ENCODE results near the gene INPPL1.

INPPL1 gene

DNA sequence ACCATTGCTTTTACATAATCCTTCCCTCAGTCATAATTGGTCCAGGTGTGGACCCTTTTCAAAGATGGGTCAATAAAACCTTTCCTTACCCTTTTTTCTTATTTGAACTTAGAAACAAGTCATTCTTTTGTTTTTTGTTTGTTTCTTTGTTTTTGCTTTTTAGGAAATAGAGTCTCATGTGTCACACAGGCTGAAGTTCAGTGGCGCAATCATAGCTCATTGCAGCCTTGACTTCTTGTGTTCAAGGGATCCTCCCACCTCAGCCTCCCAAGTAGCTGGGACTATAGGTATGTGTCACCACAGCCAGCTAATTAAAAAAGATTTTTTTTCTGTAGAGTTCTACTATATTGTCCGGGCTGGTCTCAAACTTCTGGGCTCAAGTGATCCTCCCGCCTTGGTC lies 28.8 kb downstream of the INPPL1 start (continued):
- TF ChIP-seq TSHZ2 (CRISPR knock-in tag; IDR thresholded peaks at IDR 0.05): no peak
- TF ChIP-seq RARB (CRISPR knock-in tag; IDR thresholded peaks at IDR 0.05): no peak
- TF ChIP-seq TOX (CRISPR knock-in tag; IDR thresholded peaks at IDR 0.05; ENCODE audit: borderline replicate concordance): no peak
- no peak for TF ChIP-seq ESRRG (CRISPR knock-in tag; IDR thresholded peaks at IDR 0.05)
- no peak for TF ChIP-seq GLIS3 (CRISPR knock-in tag; IDR thresholded peaks at IDR 0.05)
- no peak for TF ChIP-seq OSR1 (CRISPR knock-in tag; IDR thresholded peaks at IDR 0.05)

DNA sequence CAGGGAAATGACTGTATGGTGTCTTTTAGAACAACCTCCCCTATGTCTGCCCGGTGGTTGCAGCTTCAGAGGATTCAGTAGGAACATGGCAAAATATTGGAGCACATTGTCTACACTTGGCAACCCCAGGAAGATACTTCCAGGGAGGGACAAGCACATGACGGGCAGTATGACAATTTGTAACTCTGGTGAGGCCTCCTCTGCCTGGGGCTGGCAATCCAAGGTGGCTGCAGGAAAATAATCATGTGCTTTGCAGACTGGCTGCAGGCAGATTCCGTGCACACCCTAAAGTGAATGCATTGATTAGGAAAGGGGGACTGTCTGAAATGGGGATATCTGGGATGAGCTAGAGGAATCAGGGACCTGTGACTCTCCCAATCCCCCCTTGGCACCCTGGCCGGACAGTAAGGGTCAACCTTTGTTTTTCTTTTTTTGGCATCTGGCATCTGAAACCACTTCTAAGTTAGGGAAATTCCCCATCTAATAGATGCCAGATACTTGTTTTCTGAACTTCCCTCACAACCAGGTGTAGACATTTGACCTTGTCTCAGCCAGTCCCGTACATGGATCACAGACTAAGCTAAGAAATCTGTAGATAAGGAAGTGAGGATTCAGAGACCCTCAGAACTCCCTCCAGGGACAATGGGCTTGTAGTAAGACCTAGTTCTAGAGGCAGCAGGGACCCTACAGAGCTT lies 29.9 kb downstream of the INPPL1 start:
- TF ChIP-seq, protein P1, sequence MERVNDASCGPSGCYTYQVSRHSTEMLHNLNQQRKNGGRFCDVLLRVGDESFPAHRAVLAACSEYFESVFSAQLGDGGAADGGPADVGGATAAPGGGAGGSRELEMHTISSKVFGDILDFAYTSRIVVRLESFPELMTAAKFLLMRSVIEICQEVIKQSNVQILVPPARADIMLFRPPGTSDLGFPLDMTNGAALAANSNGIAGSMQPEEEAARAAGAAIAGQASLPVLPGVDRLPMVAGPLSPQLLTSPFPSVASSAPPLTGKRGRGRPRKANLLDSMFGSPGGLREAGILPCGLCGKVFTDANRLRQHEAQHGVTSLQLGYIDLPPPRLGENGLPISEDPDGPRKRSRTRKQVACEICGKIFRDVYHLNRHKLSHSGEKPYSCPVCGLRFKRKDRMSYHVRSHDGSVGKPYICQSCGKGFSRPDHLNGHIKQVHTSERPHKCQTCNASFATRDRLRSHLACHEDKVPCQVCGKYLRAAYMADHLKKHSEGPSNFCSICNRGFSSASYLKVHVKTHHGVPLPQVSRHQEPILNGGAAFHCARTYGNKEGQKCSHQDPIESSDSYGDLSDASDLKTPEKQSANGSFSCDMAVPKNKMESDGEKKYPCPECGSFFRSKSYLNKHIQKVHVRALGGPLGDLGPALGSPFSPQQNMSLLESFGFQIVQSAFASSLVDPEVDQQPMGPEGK (CRISPR knock-in tag; IDR thresholded peaks at IDR 0.05; ENCODE audit: borderline replicate concordance): no peak
- TF ChIP-seq ZC3H10 (CRISPR knock-in tag; IDR thresholded peaks at IDR 0.05) (no peak), BACH2 (CRISPR knock-in tag; IDR thresholded peaks at IDR 0.05; ENCODE audit: borderline replicate concordance) (no peak), ZFP30 (CRISPR knock-in tag; IDR thresholded peaks at IDR 0.05) (no peak), CSDC2 (CRISPR knock-in tag; IDR thresholded peaks at IDR 0.05) (no peak), ZFP3 (CRISPR knock-in tag; IDR thresholded peaks at IDR 0.05) (no peak), ISL1 (CRISPR knock-in tag; IDR thresholded peaks at IDR 0.05) (no peak), RARB (CRISPR knock-in tag; IDR thresholded peaks at IDR 0.05) (no peak), ARNTL (CRISPR knock-in tag; IDR thresholded peaks at IDR 0.05; ENCODE audit: borderline replicate concordance, low read depth) (no peak), ZNF70 (CRISPR knock-in tag; IDR thresholded peaks at IDR 0.05) (no peak)
- ATAC-seq: no peak

GRCh38 chr11:72257570-72257969 lies 33.0 kb downstream of the INPPL1 start:
- no peak for ATAC-seq
- TF ChIP-seq TCF4 (CRISPR knock-in tag; IDR thresholded peaks at IDR 0.05; ENCODE audit: borderline replicate concordance) (no peak), CSDC2 (CRISPR knock-in tag; IDR thresholded peaks at IDR 0.05) (no peak), ISL1 (CRISPR knock-in tag; IDR thresholded peaks at IDR 0.05) (no peak), RARB (CRISPR knock-in tag; IDR thresholded peaks at IDR 0.05) (no peak), CREB5 (CRISPR knock-in tag; IDR thresholded peaks at IDR 0.05; ENCODE audit: low read depth) (no peak), ZFP30 (CRISPR knock-in tag; IDR thresholded peaks at IDR 0.05) (no peak), TOX (CRISPR knock-in tag; IDR thresholded peaks at IDR 0.05; ENCODE audit: borderline replicate concordance) (no peak), OSR1 (CRISPR knock-in tag; IDR thresholded peaks at IDR 0.05) (no peak), ZNF70 (CRISPR knock-in tag; IDR thresholded peaks at IDR 0.05) (no peak), POU6F1 (CRISPR knock-in tag; IDR thresholded peaks at IDR 0.05; ENCODE audit: borderline replicate concordance, low read depth) (no peak)
- TF ChIP-seq, protein P2, sequence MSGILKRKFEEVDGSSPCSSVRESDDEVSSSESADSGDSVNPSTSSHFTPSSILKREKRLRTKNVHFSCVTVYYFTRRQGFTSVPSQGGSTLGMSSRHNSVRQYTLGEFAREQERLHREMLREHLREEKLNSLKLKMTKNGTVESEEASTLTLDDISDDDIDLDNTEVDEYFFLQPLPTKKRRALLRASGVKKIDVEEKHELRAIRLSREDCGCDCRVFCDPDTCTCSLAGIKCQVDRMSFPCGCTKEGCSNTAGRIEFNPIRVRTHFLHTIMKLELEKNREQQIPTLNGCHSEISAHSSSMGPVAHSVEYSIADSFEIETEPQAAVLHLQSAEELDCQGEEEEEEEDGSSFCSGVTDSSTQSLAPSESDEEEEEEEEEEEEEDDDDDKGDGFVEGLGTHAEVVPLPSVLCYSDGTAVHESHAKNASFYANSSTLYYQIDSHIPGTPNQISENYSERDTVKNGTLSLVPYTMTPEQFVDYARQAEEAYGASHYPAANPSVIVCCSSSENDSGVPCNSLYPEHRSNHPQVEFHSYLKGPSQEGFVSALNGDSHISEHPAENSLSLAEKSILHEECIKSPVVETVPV (CRISPR knock-in tag; IDR thresholded peaks at IDR 0.05): no peak
